Activated gamma-delta T cell treated with anti-CD3 and anti-CD28 coated beads, Interleukin-2, amount 50 U/mL, for 16 hours (primary cell): ENCODE results near the gene GNG2.

Experiments used
- DNase-seq: peaks from one replicate; pipeline ENCODE4 v3.0.0-alpha.2; 2020; ENCODE audit warnings: low read depth

Gene GNG2

GRCh38 chr14:51942971-51943370 is 82.6 kb downstream of the GNG2 start:
- no peak for DNase-seq

GRCh38 chr14:51950007-51950406 is 89.6 kb downstream of the GNG2 start:
- DNase-seq: no peak

- DNase-seq: no peak
Measured at GRCh38 chr14:51951656-51952055, 91.2 kb downstream of the GNG2 start.

DNA sequence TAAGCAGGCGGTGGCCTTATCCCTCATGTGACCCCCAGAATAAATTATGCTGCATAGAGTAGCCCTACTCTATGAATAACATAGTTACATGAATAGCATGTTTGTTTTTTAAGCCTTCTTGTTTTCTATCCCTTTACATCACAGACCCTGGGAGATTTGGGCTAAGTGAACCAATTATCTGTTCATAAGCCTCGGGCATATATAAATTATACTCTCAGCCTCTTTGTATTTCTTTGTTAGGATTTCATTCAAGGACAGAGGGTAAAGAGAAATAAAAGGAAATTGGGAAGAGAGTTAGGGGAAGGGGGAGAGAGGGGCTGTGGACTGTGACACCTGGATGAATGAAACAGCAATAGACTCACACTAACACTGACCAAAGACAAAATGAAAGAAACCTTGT is 93.6 kb downstream of the GNG2 start:
- DNase-seq: no peak

- DNase-seq: no peak
Measured at GRCh38 chr14:51954657-51955056, 94.2 kb downstream of the GNG2 start.

GRCh38 chr14:51957950-51958349 is 97.5 kb downstream of the GNG2 start:
- DNase-seq: no peak

DNA sequence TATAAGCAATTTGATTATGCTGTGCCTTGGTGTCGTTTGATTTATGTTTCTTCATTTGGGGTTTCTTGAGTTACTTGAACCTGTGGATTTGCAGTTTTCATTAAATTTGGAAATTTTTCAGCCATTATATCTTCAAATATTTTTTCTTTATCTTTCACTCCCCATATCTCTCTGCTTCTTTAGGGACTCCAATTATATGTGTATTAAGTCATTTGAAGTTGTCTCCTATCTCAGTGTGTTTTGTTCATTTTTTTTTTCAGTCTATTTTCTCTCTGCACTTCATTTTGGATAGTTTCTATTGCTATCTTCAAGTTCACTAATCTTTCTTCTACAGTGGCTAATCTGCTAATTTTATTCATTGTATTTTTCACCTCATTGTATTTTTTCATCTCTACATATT is 99.5 kb downstream of the GNG2 start:
- DNase-seq: no peak

DNA sequence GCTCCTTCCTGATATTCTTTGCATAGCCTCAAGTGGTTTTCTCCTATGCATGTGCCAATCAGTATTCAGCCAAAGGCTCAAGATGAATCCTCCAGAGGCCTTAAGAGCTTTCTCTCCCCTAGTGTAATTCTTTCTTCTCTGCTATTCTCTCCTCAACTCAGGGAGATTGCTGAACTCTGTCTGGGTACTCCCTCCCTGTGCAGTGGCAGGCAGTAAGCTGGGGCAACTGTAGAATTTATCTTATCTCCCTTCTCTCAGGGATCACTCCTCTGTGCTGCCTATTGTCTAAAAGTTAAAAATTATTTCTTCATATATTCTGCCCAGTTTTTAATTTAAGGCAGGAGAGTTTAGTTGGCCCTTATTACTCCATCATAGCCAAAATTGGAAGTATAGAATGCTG is 100.5 kb downstream of the GNG2 start:
- DNase-seq: no peak

GRCh38 chr14:51962711-51963110 is 102.3 kb downstream of the GNG2 start:
- no peak for DNase-seq

DNA sequence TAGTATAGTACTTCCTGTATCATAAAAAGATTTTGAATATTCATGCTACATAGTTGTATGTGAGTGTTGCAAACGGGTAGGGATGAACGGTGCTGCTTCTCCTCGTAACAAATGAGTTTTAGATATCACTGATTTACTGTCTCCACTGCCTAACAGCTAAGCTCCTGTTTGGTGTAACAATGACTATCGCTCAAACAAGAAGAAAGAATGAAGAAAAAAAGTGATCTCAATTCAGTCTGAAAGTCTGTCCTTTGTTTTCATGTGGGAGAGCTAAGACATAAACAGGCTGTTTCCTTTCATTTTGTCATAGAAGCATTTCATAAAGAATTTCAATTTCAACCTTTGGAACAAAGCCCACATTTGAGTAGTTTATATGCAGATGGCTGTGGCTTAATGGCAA is 102.9 kb downstream of the GNG2 start:
- no peak for DNase-seq

- DNase-seq: no peak
Measured at GRCh38 chr14:51967521-51967920, 107.1 kb downstream of the GNG2 start.

DNA sequence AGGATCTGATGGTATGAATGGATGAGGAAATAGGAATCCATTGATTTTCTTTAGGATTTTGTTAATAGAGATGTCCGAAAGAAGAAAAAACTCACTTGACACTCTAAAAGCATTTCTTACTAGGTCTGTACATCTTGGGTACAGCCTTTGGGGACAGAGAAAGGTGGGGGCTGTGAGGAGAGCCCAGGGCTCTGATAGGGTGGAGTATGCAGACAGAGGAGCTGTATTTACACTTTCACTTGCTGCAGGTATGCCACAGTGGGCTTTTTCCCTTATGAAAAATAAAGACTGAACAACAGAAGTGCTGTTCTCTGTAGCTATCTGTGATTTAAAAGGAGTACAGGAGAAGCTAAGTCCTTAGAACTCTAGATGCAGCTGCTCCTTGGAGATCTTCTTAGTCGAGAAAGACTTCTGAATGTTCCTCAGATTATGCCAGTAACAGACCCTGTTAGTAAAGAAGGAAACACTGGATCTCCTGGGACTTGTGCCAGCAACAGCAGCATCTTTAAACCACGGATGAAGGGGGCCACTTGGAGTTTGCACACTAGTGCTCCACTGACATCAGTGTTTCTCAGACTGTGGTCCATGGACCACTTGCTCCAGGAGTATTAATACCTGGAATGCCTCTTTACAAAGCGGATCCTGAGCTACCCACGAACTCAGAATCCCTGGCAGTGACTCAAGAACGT is 109.6 kb downstream of the GNG2 start:
- no peak for DNase-seq

- no peak for DNase-seq
Measured at GRCh38 chr14:51972566-51972965, 112.2 kb downstream of the GNG2 start.

DNA sequence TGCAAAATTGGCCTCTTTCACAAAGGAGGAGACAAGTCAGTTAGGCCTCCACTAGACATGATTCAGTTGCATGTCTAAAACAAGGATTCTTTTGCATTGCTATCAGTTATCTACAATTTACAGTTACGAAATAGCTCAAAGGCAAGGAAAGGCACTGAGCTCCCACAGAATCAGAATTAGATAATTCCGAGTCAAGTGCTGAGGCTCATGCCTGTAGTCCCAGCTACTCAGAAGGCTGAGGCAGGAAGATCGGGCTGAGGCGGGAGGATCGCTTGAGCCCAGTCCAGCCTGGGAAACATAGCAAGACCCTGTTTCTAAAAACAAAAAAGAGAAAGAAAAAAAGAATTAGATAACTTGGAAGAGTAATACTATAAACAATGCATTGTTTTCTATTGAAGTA is 116.7 kb downstream of the GNG2 start:
- no peak for DNase-seq

DNA sequence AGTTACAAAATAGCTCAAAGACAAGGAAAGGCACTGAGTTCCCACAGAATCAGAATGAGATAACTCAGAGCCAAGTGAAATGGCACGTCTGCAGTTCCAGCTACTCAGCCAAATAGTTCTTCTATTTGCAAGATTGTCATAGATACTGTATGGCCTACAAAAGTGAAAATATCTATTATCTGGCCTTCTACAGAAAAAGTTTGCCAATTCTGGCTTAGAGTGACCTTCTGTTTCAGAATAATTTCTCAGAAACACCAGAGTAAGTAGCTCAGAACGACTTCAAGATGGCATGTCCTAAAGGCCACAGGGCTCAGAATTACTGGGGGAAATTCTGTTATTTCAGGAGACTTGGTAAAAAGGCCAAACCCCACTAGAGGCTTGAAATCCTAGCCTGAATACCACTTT is 118.3 kb downstream of the GNG2 start:
- DNase-seq: no peak

GRCh38 chr14:51979088-51979709 is 118.8 kb downstream of the GNG2 start:
- peak; percentile 78 for DNase-seq

DNA sequence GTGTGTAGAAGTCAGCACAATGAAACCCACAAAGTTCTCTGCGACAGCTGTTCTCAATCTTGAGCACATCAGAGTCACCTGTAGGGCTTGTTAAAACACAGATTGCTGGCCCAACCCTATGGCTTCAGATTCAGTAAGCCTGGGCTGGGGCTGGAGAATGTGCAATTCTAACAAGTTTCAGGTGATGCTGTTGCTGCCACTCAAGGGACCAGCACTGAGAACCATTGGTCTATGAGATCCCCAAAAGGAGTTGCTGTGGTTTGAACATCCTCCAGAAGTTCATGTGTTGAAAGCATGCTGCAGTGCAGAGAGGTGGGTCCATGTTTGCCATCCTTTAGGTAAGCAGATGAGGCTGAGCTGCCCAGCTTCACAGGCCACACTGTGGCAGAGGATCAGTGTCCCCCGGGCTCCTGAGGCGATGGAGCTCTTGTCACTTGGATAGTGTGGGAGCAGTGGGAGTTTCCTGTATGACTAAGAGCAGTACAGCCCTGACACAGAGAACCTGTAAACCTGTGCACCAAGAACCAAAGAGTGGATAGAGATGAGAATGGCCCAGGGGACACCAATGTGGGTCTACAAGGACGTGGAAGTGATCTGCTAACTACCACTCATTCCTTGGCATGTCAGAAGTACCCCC is 120.9 kb downstream of the GNG2 start:
- DNase-seq: no peak

DNA sequence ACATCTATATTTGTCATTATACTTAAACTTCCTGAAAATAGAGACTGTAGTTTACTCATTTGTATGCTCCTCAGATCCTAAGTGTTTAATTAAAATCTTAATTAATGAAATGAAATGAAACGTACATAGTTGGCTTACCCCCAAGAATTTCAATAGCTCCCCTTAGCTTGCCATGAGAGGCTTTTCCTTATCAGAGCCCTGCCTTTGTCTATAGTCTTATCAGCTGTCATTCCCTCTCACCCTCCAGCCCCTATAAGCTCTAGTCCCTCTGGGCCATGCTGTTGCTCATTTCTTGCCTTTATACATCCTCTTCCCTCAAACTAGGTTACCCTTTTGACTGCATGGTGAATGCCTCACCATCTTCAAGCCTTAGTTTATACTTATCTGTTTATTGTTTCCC is 127.8 kb downstream of the GNG2 start:
- DNase-seq: no peak

DNA sequence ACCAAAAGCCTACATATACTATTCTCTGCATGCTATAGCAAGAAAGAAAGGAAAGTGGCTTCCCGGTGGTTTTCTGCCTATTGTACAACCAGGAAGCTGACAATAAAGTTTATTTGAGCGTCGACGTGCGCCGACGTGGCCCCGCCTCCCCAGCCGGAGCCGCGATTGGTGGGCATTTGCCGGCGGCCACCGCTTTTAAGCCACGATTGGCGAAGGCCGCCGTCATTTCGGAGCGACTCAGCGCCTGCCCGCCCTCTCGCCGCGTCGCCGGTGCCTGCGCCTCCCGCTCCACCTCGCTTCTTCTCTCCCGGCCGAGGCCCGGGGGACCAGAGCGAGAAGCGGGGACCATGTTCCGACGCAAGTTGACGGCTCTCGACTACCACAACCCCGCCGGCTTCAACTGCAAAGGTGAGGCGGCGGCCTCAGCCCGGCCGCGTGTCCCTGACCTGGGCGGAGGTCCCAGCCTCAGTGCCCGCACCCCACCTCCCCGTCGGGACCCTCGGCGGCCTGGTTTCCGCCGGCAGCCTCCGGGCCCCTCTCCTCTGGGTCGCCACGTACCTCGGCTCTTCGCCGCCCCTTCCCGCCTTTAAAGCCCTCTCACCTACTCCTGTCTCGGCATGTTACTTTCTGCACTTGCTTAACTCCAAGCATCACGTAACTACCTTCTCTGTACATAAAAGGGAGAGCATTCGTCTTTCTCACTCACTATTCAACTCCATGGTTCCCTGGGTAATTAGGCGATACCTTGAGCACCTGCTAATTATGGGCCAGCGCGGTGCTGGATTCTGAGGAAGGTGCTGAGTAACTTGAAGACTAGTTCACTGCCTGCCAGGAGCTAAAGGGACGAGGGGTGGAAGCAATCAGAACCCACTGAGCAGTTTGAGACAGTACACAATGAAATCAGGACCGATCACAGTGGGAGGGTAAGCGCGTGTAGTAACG is 129.2 kb downstream of the GNG2 start, which contains the start of gene RTRAF:
Gene RTRAF, plus strand, starts transcription at position 254 of the 942 bp plus-strand sequence. Its CDS starts 94 bp downstream, at position 348.
- DNase-seq: peak; percentile 83

GRCh38 chr14:51990488-51990887 is 130.1 kb downstream of the GNG2 start:
- DNase-seq: no peak

DNA sequence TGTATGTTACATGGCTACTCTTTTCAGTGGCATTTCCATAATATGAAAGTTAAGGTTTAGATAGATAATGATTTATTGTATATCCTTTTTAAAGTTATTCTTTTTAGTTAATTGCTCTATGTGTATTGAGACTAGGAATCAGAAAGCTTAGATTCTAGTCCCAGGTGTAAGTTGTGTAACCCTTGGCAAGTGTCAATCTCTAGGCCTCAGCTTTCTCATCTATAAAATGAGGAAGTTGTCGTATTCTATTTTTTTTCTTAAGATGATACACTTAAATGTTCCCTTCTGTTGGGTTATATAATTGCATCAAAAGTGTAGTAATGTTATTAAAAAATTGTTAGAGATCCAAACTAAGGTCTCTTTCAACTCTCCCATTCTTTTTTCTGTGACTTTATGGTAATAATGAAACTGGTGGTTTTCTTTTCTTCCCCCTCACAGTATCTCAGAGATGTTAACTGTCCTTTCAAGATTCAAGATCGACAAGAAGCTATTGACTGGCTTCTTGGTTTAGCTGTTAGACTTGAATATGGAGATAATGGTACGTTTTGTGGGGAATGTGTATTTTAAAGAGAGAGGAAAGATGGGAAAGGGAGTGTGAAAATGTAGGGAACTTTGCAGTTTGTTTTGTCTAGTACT is 133.0 kb downstream of the GNG2 start:
- DNase-seq: no peak
